ENCODE results near the gene PRPSAP1.

GRCh38 chr17:76296889-76297288, 56.8 kb downstream of the PRPSAP1 start:
- no peak for TF ChIP-seq ISL1 (CRISPR knock-in tag; IDR thresholded peaks at IDR 0.05)
- no peak for TF ChIP-seq ARNTL (CRISPR knock-in tag; IDR thresholded peaks at IDR 0.05; ENCODE audit: borderline replicate concordance, low read depth)
- no peak for TF ChIP-seq CSDC2 (CRISPR knock-in tag; IDR thresholded peaks at IDR 0.05)
- TF ChIP-seq ZFP30 (CRISPR knock-in tag; IDR thresholded peaks at IDR 0.05): no peak
- TF ChIP-seq PPARA (CRISPR knock-in tag; IDR thresholded peaks at IDR 0.05; ENCODE audit: borderline replicate concordance): no peak
- TF ChIP-seq POU6F1 (CRISPR knock-in tag; IDR thresholded peaks at IDR 0.05; ENCODE audit: borderline replicate concordance, low read depth): no peak
- TF ChIP-seq PATZ1 (CRISPR knock-in tag; IDR thresholded peaks at IDR 0.05; ENCODE audit: borderline replicate concordance): no peak
- TF ChIP-seq TOX (CRISPR knock-in tag; IDR thresholded peaks at IDR 0.05; ENCODE audit: borderline replicate concordance): no peak
- TF ChIP-seq TSHZ2 (CRISPR knock-in tag; IDR thresholded peaks at IDR 0.05): no peak
- TF ChIP-seq CSRNP3 (CRISPR knock-in tag; IDR thresholded peaks at IDR 0.05): no peak

Data from SK-N-SH treated with all-trans-retinoic acid at 6 μM for 48 hours (cell line).